ENCODE measurements around the gene CYP4A22. TPM values are rescaled to one million over a fixed set of nuclear protein-coding genes. Genes with fewer than 3 reads are reported as not detected.

Gene CYP4A22
- total and polyA plus RNA-seq, 9 of the 15 experiments (the other 6 are each of a cell fraction or from before 2014, with no cell fraction given): 0.07 TPM; not detected in 8

- no peak for TF ChIP-seq CHAMP1 (IDR thresholded peaks at IDR 0.05)
- TF ChIP-seq E2F1 (CRISPR knock-in tag; IDR thresholded peaks at IDR 0.05): no peak
- TF ChIP-seq PTBP1 (IDR thresholded peaks at IDR 0.05; ENCODE audit: low read depth, low read length): no peak
- TF ChIP-seq ZNF695 (CRISPR knock-in tag; IDR thresholded peaks at IDR 0.05): no peak
- TF ChIP-seq XRCC4 (IDR thresholded peaks at IDR 0.05; ENCODE audit: extremely low read depth, insufficient read depth, insufficient read length): no peak
- no peak for TF ChIP-seq POLR3A (IDR thresholded peaks at IDR 0.05; ENCODE audit: borderline replicate concordance, extremely low read depth, insufficient read depth, insufficient read length)
- TF ChIP-seq ZNF444 (CRISPR knock-in tag; IDR thresholded peaks at IDR 0.05): no peak
- no peak for TF ChIP-seq CBX1 (IDR thresholded peaks at IDR 0.05; ENCODE audit: low read depth)
- no peak for TF ChIP-seq FOXA1 (IDR thresholded peaks at IDR 0.05; ENCODE audit: borderline replicate concordance)
- peak; percentile 69; the same call in 1 of the 2 replicates for TF ChIP-seq NFRKB (IDR thresholded peaks at IDR 0.05; ENCODE audit: low read depth)
- no peak for TF ChIP-seq TRIM28 (IDR thresholded peaks at IDR 0.05)
- TF ChIP-seq TEAD1 (CRISPR knock-in tag; IDR thresholded peaks at IDR 0.05): no peak
- TF ChIP-seq ZKSCAN8 (CRISPR knock-in tag; IDR thresholded peaks at IDR 0.05): no peak
- TF ChIP-seq SRSF1 (IDR thresholded peaks at IDR 0.05; ENCODE audit: low read depth, low read length): no peak
- no peak for TF ChIP-seq FOXM1 (IDR thresholded peaks at IDR 0.05; ENCODE audit: low read depth)
- no peak for TF ChIP-seq FOXM1 (CRISPR knock-in tag; IDR thresholded peaks at IDR 0.05; ENCODE audit: low read depth)
- no peak for TF ChIP-seq AFF4 (CRISPR knock-in tag; IDR thresholded peaks at IDR 0.05)
- TF ChIP-seq ESRRB (CRISPR knock-in tag; IDR thresholded peaks at IDR 0.05; ENCODE audit: borderline replicate concordance): no peak
- TF ChIP-seq MCM7 (IDR thresholded peaks at IDR 0.05): no peak
- TF ChIP-seq ZFP36 (IDR thresholded peaks at IDR 0.05; ENCODE audit: low read depth, low read length, partially characterized antibody): peak; percentile 81
- no peak for TF ChIP-seq ILK (tag; IDR thresholded peaks at IDR 0.05; ENCODE audit: borderline replicate concordance, low read depth)
- TF ChIP-seq ARID2 (IDR thresholded peaks at IDR 0.05): no peak
- 0 out of 4 replicates have a peak, but pooled peaks of 1 of the 2 experiments have one; percentile 18 for TF ChIP-seq FOXA3 (CRISPR knock-in tag; conservative IDR thresholded peaks at IDR 0.05 in 1 of 2, IDR thresholded peaks at IDR 0.05 in 1 of 2)
These were observed 43.4 kb downstream of the CYP4A22 start (continued) for GRCh38 chr1:47180603-47181094.

Data from K562 (cell line).